HepG2 (cell line): ENCODE results near the gene TUBB. TPM values are rescaled to one million over a fixed set of nuclear protein-coding genes. Genes with fewer than 3 reads are reported as not detected.
"Not testable (repeated sequence)": the region's sequence is repeated elsewhere in the genome, so short reads cannot be mapped to it uniquely, and the experiment has no call there.

ENCODE experiments used
- DPF2 ChIP-seq: sonication (generic); formaldehyde crosslinking; IDR thresholded peaks from 2 replicates; pipeline ENCODE4 v1.4.0; 2020; ENCODE audit warnings: mild to moderate bottlenecking, low read depth, missing genetic modification reagents, borderline replicate concordance
- FOSL2 ChIP-seq: sonication (generic); formaldehyde crosslinking; IDR thresholded peaks from 2 replicates; pipeline ENCODE4 v1.4.0; 2020; ENCODE audit warnings: missing genetic modification reagents
- GABPA ChIP-seq, 2 experiments: IDR thresholded peaks; 2 replicates each; pipeline ENCODE4 v1.6.1; 2011 to 2016; ENCODE audit warnings: low read depth in 2 of 2, low read length in 1 of 2, missing biosample characterization in 1 of 2, missing genetic modification characterization in 1 of 2
- IKZF4 ChIP-seq: sonication (generic); formaldehyde crosslinking; IDR thresholded peaks from 2 replicates; pipeline ENCODE4 v1.5.1; 2020; ENCODE audit warnings: borderline replicate concordance, mild to moderate bottlenecking, low read depth, missing genetic modification reagents; ENCODE audit errors: not compliant biosample characterization
- KMT2B ChIP-seq: IDR thresholded peaks from 2 replicates; pipeline ENCODE4 v1.6.1; 2016; ENCODE audit warnings: missing genetic modification reagents, missing compliant biosample characterization
- NFATC3 ChIP-seq: sonication (generic); formaldehyde crosslinking; IDR thresholded peaks from 2 replicates; pipeline ENCODE4 v1.5.1; 2020; ENCODE audit warnings: mild to moderate bottlenecking, missing genetic modification reagents
- POGZ ChIP-seq: sonication (generic); formaldehyde crosslinking; IDR thresholded peaks from 2 replicates; pipeline ENCODE4 v1.4.0; 2020; ENCODE audit warnings: mild to moderate bottlenecking, missing genetic modification reagents
- TBX2 ChIP-seq: sonication (generic); formaldehyde crosslinking; IDR thresholded peaks from 2 replicates; pipeline ENCODE4 v1.5.0; 2020; ENCODE audit warnings: missing genetic modification reagents, mild to moderate bottlenecking, borderline replicate concordance
- ZFY ChIP-seq: sonication (generic); formaldehyde crosslinking; IDR thresholded peaks from 2 replicates; pipeline ENCODE4 v1.4.0; 2020; ENCODE audit warnings: missing genetic modification reagents
- ZNF431 ChIP-seq: sonication (generic); formaldehyde crosslinking; IDR thresholded peaks from 2 replicates; pipeline ENCODE4 v1.9.0; 2022; ENCODE audit warnings: missing genetic modification reagents, low read depth, mild to moderate bottlenecking, borderline replicate concordance
- ZNF605 ChIP-seq: sonication (generic); formaldehyde crosslinking; IDR thresholded peaks from 2 replicates; pipeline ENCODE4 v1.8.0; 2022; ENCODE audit warnings: mild to moderate bottlenecking, missing genetic modification reagents
- ZSCAN29 ChIP-seq: sonication (generic); formaldehyde crosslinking; conservative IDR thresholded peaks from 2 replicates; pipeline ENCODE4 v1.4.0; 2020; ENCODE audit warnings: mild to moderate bottlenecking, missing genetic modification reagents
- polyA plus RNA-seq, 8 experiments: library from polyadenylated mRNA; depleted of rRNA in 3 of 8; stranded (reverse) in 7 of 8; unstranded in 1 of 8; fragments of >200 nt; fragmentation: Illumina TruSeq in 4 of 8; extraction: Trizol in 4 of 8; gene quantifications; 2 replicates each; pipeline versions ENCODE4 v1.2.1 to v1.2.3, GENCODE V29; 2011 to 2016; ENCODE audit warnings: low read depth in 4 of 8, missing spikeins in 1 of 8, mixed read lengths in 1 of 8; ENCODE audit not compliant: insufficient read depth in 1 of 8
- total RNA-seq, 5 experiments: library from RNA; depleted of rRNA; stranded (reverse); fragments of >200 nt; fragmentation: Illumina TruSeq; extraction: Trizol; gene quantifications; 2 replicates each; pipeline ENCODE4 v1.2.3, GENCODE V29; 2016; ENCODE audit warnings: low read depth in 1 of 5
- TF ChIP-seq, protein P1 (sequence below): sonication (generic); formaldehyde crosslinking; IDR thresholded peaks from 2 replicates; pipeline ENCODE4 v1.4.0; 2020; ENCODE audit warnings: mild to moderate bottlenecking, missing genetic modification reagents
- TF ChIP-seq, protein P2 (sequence below): IDR thresholded peaks from 2 replicates; pipeline ENCODE4 v1.6.1; 2016; ENCODE audit warnings: mild to moderate bottlenecking, missing biosample characterization, missing genetic modification reagents
- TF ChIP-seq, protein P3 (sequence below): IDR thresholded peaks from 2 replicates; pipeline ENCODE4 v1.6.1; 2016
- TF ChIP-seq, protein P4 (sequence below): sonication (generic); formaldehyde crosslinking; IDR thresholded peaks from 2 replicates; pipeline ENCODE4 v1.5.1; 2020; ENCODE audit warnings: mild to moderate bottlenecking, moderate library complexity, missing genetic modification reagents
- TF ChIP-seq, protein P5 (sequence below), 2 experiments: fragments of 450-650 bp in 1 of 2; sonication (generic) in 1 of 2; formaldehyde crosslinking; IDR thresholded peaks; 2 replicates each; pipeline versions ENCODE4 v1.5.0 to v1.8.0; 2020 to 2022; ENCODE audit warnings: mild to moderate bottlenecking in 1 of 2, missing genetic modification reagents in 1 of 2

The TUBB gene
- total and polyA plus RNA-seq, 2 of the 13 experiments (the other 11 are each of a cell fraction or from before 2014, with no cell fraction given) = 911 to 1,163 TPM

DNA sequence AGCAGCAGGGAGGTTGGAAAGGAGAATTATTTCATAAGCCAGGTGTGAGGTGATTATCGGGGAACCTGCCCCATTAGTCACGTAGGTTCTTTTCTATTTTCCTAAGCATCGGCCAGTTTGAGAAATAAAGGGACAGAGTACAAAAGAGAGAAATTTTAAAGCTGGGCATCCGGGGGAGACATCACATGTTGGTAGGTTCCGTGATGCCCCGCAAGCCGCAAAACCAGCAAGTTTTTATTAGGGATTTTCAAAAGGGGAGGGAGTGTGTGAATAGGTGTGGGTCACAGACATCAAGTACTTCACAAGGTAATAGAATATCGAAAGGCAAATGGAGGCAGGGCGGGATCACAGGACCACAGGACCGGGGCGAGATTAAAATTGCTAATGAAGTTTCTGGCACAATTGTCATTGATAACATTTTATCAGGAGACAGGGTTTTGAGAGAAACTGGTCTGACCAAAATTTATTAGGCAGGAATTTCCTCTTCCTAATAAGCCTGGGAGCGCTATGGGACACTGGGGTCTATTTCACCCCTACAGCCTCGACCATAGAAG, 44.4 kb downstream of the TUBB start (continued):
- TF ChIP-seq ZNF431 (CRISPR knock-in tag) = 0 out of 2 replicates have a peak, but pooled peaks have one; percentile 40
- TF ChIP-seq, protein P1, sequence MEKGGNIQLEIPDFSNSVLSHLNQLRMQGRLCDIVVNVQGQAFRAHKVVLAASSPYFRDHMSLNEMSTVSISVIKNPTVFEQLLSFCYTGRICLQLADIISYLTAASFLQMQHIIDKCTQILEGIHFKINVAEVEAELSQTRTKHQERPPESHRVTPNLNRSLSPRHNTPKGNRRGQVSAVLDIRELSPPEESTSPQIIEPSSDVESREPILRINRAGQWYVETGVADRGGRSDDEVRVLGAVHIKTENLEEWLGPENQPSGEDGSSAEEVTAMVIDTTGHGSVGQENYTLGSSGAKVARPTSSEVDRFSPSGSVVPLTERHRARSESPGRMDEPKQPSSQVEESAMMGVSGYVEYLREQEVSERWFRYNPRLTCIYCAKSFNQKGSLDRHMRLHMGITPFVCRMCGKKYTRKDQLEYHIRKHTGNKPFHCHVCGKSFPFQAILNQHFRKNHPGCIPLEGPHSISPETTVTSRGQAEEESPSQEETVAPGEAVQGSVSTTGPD (CRISPR knock-in tag) = peak; percentile 45; the same call in 1 of the 2 replicates
- 0 out of 2 replicates have a peak, but pooled peaks have one; percentile 1 for TF ChIP-seq NFATC3
- peak; percentile 49; the same call in 1 of the 2 replicates for TF ChIP-seq POGZ
- peak; percentile 3; the same call in 1 of the 2 replicates for TF ChIP-seq FOSL2 (CRISPR knock-in tag)
- TF ChIP-seq GABPA (IDR thresholded peaks at IDR 0.05; ENCODE audit: low read depth, low read length) = not testable (repeated sequence)
- TF ChIP-seq GABPA (CRISPR knock-in tag; IDR thresholded peaks at IDR 0.05; ENCODE audit: low read depth) = peak; percentile 51; the same call in 1 of the 2 replicates
- TF ChIP-seq, protein P2, sequence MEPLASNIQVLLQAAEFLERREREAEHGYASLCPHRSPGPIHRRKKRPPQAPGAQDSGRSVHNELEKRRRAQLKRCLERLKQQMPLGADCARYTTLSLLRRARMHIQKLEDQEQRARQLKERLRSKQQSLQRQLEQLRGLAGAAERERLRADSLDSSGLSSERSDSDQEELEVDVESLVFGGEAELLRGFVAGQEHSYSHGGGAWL (CRISPR knock-in tag) = peak; percentile 38; the same call in 1 of the 2 replicates
- TF ChIP-seq ZFY = 0 out of 2 replicates have a peak, but pooled peaks have one; percentile 6
- peak; percentile 48; the same call in 1 of the 2 replicates for TF ChIP-seq ZNF605 (CRISPR knock-in tag)
- TF ChIP-seq, protein P3, sequence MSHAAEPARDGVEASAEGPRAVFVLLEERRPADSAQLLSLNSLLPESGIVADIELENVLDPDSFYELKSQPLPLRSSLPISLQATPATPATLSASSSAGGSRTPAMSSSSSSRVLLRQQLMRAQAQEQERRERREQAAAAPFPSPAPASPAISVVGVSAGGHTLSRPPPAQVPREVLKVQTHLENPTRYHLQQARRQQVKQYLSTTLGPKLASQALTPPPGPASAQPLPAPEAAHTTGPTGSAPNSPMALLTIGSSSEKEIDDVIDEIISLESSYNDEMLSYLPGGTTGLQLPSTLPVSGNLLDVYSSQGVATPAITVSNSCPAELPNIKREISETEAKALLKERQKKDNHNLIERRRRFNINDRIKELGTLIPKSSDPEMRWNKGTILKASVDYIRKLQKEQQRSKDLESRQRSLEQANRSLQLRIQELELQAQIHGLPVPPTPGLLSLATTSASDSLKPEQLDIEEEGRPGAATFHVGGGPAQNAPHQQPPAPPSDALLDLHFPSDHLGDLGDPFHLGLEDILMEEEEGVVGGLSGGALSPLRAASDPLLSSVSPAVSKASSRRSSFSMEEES = peak; percentile 11; the same call in 1 of the 2 replicates
- TF ChIP-seq, protein P4, sequence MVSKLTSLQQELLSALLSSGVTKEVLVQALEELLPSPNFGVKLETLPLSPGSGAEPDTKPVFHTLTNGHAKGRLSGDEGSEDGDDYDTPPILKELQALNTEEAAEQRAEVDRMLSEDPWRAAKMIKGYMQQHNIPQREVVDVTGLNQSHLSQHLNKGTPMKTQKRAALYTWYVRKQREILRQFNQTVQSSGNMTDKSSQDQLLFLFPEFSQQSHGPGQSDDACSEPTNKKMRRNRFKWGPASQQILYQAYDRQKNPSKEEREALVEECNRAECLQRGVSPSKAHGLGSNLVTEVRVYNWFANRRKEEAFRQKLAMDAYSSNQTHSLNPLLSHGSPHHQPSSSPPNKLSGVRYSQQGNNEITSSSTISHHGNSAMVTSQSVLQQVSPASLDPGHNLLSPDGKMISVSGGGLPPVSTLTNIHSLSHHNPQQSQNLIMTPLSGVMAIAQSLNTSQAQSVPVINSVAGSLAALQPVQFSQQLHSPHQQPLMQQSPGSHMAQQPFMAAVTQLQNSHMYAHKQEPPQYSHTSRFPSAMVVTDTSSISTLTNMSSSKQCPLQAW (CRISPR knock-in tag) = 0 out of 2 replicates have a peak, but pooled peaks have one; percentile 5
- TF ChIP-seq TBX2 (CRISPR knock-in tag) = peak; percentile 99
- peak; percentile 19; the same call in 1 of the 2 replicates for TF ChIP-seq KMT2B (CRISPR knock-in tag)
- TF ChIP-seq ZSCAN29 (CRISPR knock-in tag) = peak; percentile 36; the same call in 1 of the 2 replicates
- TF ChIP-seq IKZF4 = peak; percentile 24
- peak; percentile 1; the same call in 1 of the 2 replicates for TF ChIP-seq DPF2 (CRISPR knock-in tag)
- TF ChIP-seq, protein P5, sequence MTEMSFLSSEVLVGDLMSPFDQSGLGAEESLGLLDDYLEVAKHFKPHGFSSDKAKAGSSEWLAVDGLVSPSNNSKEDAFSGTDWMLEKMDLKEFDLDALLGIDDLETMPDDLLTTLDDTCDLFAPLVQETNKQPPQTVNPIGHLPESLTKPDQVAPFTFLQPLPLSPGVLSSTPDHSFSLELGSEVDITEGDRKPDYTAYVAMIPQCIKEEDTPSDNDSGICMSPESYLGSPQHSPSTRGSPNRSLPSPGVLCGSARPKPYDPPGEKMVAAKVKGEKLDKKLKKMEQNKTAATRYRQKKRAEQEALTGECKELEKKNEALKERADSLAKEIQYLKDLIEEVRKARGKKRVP (CRISPR knock-in tag; IDR thresholded peaks at IDR 0.05) = 0 out of 4 replicates have a peak, but pooled peaks of 1 of the 2 experiments have one; percentile 16
- TF ChIP-seq, all 625 proteins: peak for 37; not testable (repeated sequence) for 588
